SK-N-SH treated with all-trans-retinoic acid at 6 μM for 48 hours (cell line): ENCODE measurements around the gene SERPINB12.

Source experiments
- PATZ1 ChIP-seq: fragments of 250-450 bp; sonication (Bioruptor Pico); IDR thresholded peaks from 2 replicates; pipeline ENCODE4 v1.8.0; 2020; ENCODE audit warnings: mild to moderate bottlenecking, moderate library complexity, borderline replicate concordance
- RARB ChIP-seq: fragments of 250-450 bp; sonication (Bioruptor Pico); IDR thresholded peaks from 2 replicates; pipeline ENCODE4 v1.8.0; 2021; ENCODE audit warnings: mild to moderate bottlenecking, moderate library complexity
- TCF4 ChIP-seq: fragments of 250-450 bp; sonication (Bioruptor Pico); IDR thresholded peaks from 2 replicates; pipeline ENCODE4 v1.8.0; 2021; ENCODE audit warnings: mild to moderate bottlenecking, moderate library complexity, borderline replicate concordance

GRCh38 chr18:63527251-63527650 is 14.9 kb upstream of the SERPINB12 start:
- TF ChIP-seq PATZ1 (CRISPR knock-in tag) (no peak), RARB (no peak), TCF4 (CRISPR knock-in tag) (no peak)
